ENCODE measurements around the gene MASP1.

MASP1 gene

DNA sequence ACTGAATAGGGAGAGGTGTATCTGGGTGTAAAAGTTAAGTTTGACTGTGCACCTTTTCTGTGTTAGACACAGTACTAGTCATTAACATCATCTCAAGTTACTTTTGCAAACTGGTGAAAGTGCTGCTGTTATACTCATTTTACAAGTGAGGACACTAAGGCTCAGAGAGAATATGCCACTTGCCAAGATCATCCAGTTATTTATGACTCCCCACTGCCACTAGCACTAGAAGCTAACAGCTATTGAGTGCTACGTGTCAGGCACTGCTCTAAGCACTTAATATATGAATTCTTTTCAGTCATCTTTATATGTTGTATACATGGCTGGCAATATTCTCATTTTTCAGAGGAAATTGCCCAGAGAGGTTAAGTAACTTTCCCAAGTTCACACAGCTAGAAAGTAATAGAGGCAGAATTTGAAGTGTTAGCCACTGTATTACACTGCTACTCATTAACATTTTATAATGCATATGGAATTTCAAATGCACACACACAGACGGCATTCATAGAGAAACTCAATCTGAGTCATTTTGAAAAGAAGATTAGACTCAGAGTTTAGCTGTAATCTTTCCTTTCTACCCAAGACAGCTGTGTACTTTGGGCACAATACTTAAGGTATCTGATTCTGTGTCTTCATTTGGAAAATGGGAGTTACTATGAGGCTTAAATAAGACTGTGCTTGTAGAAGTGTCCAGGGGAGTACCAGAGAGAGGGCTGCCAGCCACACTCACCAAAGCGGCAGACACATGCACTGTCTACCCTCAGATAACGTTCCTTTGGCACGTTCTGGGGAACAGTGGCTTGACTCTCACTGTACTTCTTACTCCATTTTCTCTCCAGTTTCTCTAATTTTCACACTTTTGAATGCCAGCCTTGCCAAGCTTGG lies 1.3 kb upstream of the MASP1 start:
- DNase-seq, result no peak

DNA sequence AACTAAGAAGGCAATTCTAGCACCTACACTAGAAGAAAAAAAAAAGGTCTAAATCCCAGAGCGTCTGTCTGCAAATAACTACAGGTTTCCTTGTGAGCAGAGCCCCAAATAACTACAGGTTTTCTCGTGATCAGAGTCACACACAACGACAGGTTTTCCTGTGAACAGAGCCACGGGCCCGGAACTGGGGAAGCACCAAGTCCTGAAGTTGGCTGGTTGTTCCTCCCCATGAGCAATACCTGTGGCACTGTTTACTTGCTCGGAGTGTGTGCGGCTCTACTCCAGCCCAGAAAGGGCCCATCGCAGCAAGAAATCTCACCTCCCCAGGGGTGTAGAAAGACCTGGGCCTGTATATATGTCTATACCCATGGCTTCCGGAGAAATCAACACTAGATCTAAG lies 644 bp upstream of the MASP1 start:
- no peak for DNase-seq

- DNase-seq, result no peak
Measured at GRCh38 chr3:187291001-187291511, 481 bp downstream of the MASP1 start.

DNA sequence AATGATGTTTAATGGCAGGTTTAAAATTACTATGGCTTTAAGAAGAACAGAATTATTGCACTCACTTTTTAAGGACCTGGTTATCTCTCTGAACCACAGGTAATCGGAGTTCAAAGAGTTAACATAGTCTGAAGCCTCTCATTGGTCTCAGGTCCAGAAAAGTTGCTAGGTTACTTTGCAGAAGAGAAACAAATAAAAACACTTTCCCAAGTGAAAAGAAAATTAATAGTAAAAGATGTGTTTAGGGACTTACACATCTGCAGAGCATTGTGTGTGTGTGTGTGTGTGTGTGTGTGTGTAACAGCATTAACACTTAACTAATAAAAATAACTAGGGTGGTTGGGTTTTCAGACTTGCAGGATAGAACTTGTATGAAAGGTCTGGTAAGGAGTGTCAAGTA lies 1.0 kb downstream of the MASP1 start:
- DNase-seq, result no peak

GRCh38 chr3:187288855-187289605 lies 2.5 kb downstream of the MASP1 start:
- no peak for DNase-seq

GRCh38 chr3:187288131-187288854 lies 3.2 kb downstream of the MASP1 start:
- DNase-seq, result no peak

DNA sequence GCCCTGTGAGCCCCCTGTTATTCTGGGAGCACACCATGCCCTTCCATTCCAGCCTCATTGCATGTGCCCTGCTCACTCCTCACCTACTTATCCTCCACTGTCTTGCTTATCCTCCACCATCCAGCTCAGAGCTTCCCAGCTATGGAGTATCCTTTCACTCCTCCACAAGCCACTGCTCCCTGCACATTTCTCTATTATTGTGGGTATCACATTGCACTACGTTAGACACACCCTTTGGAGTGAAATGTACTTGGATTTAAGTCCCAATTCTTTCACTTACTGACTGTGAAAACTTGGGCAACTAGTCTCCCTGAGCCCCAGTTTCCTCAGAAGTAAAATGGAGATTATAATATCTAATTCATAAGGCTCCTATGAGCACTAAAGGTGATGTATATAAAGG lies 4.3 kb downstream of the MASP1 start:
- DNase-seq, result no peak

- DNase-seq, result no peak
Measured at GRCh38 chr3:187286467-187287059, 5.0 kb downstream of the MASP1 start.

GRCh38 chr3:187281191-187281714 lies 10.3 kb downstream of the MASP1 start:
- DNase-seq, result no peak

GRCh38 chr3:187280644-187281043 lies 10.9 kb downstream of the MASP1 start:
- no peak for DNase-seq

DNA sequence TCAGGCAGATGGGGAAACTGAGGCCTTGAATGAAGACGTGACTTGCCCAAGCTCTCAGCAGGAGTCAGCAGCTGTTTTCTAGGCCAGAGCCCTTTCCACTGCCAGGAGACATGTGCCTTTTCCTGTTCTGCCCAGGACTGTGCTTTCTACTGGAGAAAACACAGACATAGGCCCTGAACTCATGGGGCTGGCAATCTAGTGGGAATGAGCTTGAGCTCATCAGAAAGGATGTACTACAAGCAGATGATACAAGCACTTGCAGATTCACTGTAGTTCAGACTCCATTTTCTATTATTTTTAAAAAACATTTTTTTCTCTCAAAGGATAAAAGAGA lies 14.4 kb downstream of the MASP1 start:
- no peak for DNase-seq

GRCh38 chr3:187276397-187277128 lies 15.0 kb downstream of the MASP1 start:
- no peak for DNase-seq

- DNase-seq, result no peak
Measured at GRCh38 chr3:187274977-187275338, 16.6 kb downstream of the MASP1 start.

GRCh38 chr3:187274315-187274976 lies 17.1 kb downstream of the MASP1 start:
- no peak for DNase-seq

DNA sequence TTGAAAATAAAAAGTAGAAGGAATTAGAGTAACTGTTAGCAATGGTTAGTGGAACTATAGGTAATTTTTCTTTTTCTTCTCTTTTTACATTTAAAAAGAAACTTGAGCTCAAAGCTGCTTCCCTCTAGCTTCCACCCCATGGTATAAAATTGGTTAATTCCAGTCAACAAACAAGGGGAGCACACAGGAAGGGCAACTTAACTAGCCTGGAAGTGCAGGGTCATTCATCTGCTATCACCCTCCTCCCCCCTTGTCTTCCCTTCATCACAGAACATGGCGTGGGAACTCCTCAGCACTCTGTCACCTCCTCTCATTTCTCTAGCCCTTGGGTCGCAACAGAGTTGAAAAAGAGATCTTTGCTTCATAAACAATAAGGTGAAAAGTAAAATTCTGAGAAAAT lies 20.0 kb downstream of the MASP1 start:
- no peak for DNase-seq

DNA sequence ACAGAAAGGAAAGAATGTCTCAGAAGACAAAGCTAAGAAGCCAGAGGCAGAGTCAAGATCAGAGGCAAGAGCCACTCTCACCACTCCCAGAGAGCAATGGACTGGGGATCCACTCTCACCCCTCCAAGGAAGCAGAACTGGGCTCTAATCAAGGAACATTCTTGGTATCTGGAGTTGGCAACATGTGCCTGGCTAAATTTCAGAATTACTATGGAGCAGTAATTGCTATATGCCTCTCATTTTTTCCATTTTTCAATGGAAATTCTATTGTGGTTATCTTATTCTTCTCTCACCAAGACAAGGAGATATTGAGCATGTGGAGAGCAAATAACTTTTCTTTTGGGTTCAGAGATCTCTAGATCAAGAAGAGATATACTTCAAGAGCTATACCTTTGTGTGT lies 22.1 kb downstream of the MASP1 start:
- DNase-seq, result no peak

DNA sequence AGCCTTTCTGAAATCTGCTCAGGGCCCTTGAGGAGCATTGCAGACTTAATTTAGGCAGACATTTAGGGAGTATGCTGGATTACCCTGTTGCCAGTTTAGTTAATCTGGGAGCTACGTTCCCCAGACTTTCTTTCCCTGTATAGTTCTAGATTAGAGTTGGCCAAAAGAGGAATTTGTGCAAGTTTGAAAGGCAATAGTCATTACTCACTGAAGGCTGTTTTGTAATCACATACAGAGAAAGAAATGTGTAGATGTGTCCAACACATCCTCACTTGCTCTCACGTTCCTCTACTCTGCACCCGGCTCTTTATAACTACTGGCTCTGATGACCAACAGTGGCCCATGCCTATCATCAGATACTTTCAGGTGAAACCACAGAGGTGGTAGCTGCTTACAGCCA lies 24.2 kb downstream of the MASP1 start:
- no peak for DNase-seq

GRCh38 chr3:187266691-187267090 lies 24.8 kb downstream of the MASP1 start:
- no peak for DNase-seq

- no peak for DNase-seq
Measured at GRCh38 chr3:187265461-187265955, 26.0 kb downstream of the MASP1 start.

GRCh38 chr3:187264911-187265310 lies 26.6 kb downstream of the MASP1 start:
- DNase-seq, result no peak

DNA sequence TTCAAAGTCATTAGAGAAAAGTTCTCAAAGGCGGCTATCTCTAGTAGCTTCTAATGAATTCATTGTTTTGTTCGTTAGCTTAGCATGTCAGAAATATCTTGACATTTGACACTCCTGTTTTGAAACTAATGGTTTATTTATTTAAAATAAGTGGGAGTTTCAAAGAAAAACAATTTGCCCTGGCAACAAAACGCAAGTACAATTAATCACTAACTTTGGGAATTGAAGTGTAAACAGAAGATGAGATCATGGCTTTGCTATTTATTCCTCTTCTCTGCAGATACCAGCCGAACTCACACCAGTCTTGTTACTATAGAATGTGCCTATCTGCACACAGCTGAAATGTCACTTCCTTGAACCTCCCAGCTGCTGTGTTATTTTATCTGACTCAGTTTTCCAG lies 27.5 kb downstream of the MASP1 start:
- DNase-seq, result no peak
